HCT116 (cell line): ENCODE results near the gene CACNA2D3. TPM values are rescaled to one million over a fixed set of nuclear protein-coding genes. Genes with fewer than 3 reads are reported as not detected.

Experiments used
- ATAC-seq: fragments of 200-7000 bp; cut with Tn5 transposase; 2 replicates; pipeline ENCODE4 v1.9.1; 2020; ENCODE audit warnings: mild to moderate bottlenecking, moderate library complexity
- BruUV-seq: library from RNA; stranded (reverse); fragments of 400-500 nt; replicated peaks from 2 replicates; lab custom pipeline; 2021; lab: Mats Ljungman, UMichigan
- CTCF ChIA-PET: fragments of 300-600 bp; sonication (Branson Sonifier 250); formaldehyde crosslinking; loops from one replicate; lab custom pipeline; 2021; ENCODE audit warnings: antibody characterized with exemption; lab: Charles Lee
- POLR2A ChIA-PET: fragments of 300-600, 350-600 bp; sonication (Branson Sonifier 250); formaldehyde crosslinking; loops from one replicate; lab custom pipeline; 2021; ENCODE audit warnings: antibody characterized with exemption; lab: Charles Lee
- RAD21 ChIA-PET, 2 experiments: fragments of 300-600 bp; sonication (Branson Sonifier 250); formaldehyde crosslinking; loops; one replicate each; lab custom pipeline; 2023; ENCODE audit warnings: low total read pairs in 2 of 2; ENCODE audit not compliant: uncharacterized antibody in 2 of 2, unreplicated experiment in 2 of 2, low non-redundant PET in 1 of 2; lab: Charles Lee
- DNase-seq: peaks from one replicate; pipeline ENCODE4 v3.0.0-alpha.2; 2010; ENCODE audit warnings: low read depth, low spot score
- H2AFZ ChIP-seq: fragments of 200-600 bp; shearing (Covaris generic), sonication (generic); 2 replicates; pipeline ENCODE4 v1.6.1; 2017; ENCODE audit warnings: low read depth, mixed run types, mixed read lengths, antibody characterized with exemption, low read length; ENCODE audit not compliant: poor library complexity, severe bottlenecking
- H3K27ac ChIP-seq: 2 replicates; pipeline ENCODE4 v1.5.1; 2012; ENCODE audit warnings: low read depth, low read length
- H3K27me3 ChIP-seq: fragments of 200-600 bp; sonication (generic); 2 replicates; pipeline ENCODE4 v1.6.1; 2016; ENCODE audit warnings: mixed run types, low read length, mixed read lengths; ENCODE audit not compliant: insufficient read depth
- H3K36me3 ChIP-seq, 2 experiments: fragments of 200-500 bp in 1 of 2; fragments of 200-600 bp in 1 of 2; sonication (Bioruptor generic) in 1 of 2; sonication (generic) in 1 of 2; 2 replicates each; pipeline versions ENCODE4 v1.5.1 to v1.6.1; 2014 to 2016; ENCODE audit warnings: low read length in 2 of 2, inconsistent platforms in 1 of 2, mixed read lengths in 1 of 2, mixed run types in 1 of 2; ENCODE audit not compliant: insufficient read depth in 2 of 2, control insufficient read depth in 1 of 2
- H3K4me1 ChIP-seq, 2 experiments: fragments of 200-600 bp in 1 of 2; sonication (generic) in 1 of 2; 2 replicates each; pipeline versions ENCODE4 v1.5.1 to v1.6.1; 2012 to 2017; ENCODE audit warnings: low read length in 2 of 2, inconsistent platforms in 1 of 2, mild to moderate bottlenecking in 1 of 2, mixed read lengths in 1 of 2, mixed run types in 1 of 2, moderate library complexity in 1 of 2; ENCODE audit not compliant: insufficient read depth in 2 of 2, control insufficient read depth in 1 of 2
- H3K4me2 ChIP-seq: fragments of 200-600 bp; sonication (generic); 2 replicates; pipeline ENCODE4 v1.6.1; 2017; ENCODE audit warnings: mixed run types, low read length, mixed read lengths
- H3K4me3 ChIP-seq, 2 experiments: fragments of 200-600 bp in 1 of 2; sonication (generic) in 1 of 2; replicated peaks in 1 of 2; 2 replicates each; pipeline ENCODE4 v1.5.1; 2011 to 2016; ENCODE audit warnings: low read length in 2 of 2, control low read depth in 1 of 2, low read depth in 1 of 2, mild to moderate bottlenecking in 1 of 2, mixed read lengths in 1 of 2, mixed run types in 1 of 2
- H3K79me2 ChIP-seq: fragments of 200-600 bp; sonication (generic); 2 replicates; pipeline ENCODE4 v1.6.1; 2017; ENCODE audit warnings: mild to moderate bottlenecking, mixed run types, low read length, moderate library complexity, mixed read lengths; ENCODE audit not compliant: insufficient read depth
- H3K9ac ChIP-seq: fragments of 200-600 bp; sonication (generic); 2 replicates; pipeline ENCODE4 v1.6.1; 2016; ENCODE audit warnings: low read length, mixed read lengths
- H3K9me2 ChIP-seq: fragments of 200-600 bp; sonication (generic), shearing (Covaris generic); 2 replicates; pipeline ENCODE4 v1.6.1; 2017; ENCODE audit warnings: mixed run types, mild to moderate bottlenecking, moderate library complexity; ENCODE audit not compliant: insufficient read depth
- H3K9me3 ChIP-seq, 2 experiments: fragments of 200-500 bp in 1 of 2; fragments of 200-600 bp in 1 of 2; sonication (Bioruptor generic) in 1 of 2; sonication (generic) in 1 of 2; 2 replicates each; pipeline ENCODE4 v1.6.1; 2014 to 2017; ENCODE audit warnings: low read length in 2 of 2, mixed read lengths in 2 of 2, inconsistent platforms in 1 of 2, low read depth in 1 of 2, mild to moderate bottlenecking in 1 of 2, mixed run types in 1 of 2, moderate library complexity in 1 of 2; ENCODE audit not compliant: control insufficient read depth in 1 of 2, insufficient read depth in 1 of 2
- H4K20me1 ChIP-seq: fragments of 200-600 bp; sonication (generic), shearing (Covaris generic); 2 replicates; pipeline ENCODE4 v1.6.1; 2017; ENCODE audit warnings: mixed run types, mild to moderate bottlenecking, moderate library complexity; ENCODE audit not compliant: insufficient read depth
- CBX3 ChIP-seq: IDR thresholded peaks from 2 replicates; pipeline ENCODE4 v1.6.1; 2012; ENCODE audit warnings: low read depth
- CEBPB ChIP-seq: IDR thresholded peaks from 2 replicates; pipeline ENCODE4 v1.6.1; 2012; ENCODE audit warnings: low read depth
- EGR1 ChIP-seq: IDR thresholded peaks from 2 replicates; pipeline ENCODE4 v1.6.1; 2012; ENCODE audit warnings: low read depth
- JUND ChIP-seq: IDR thresholded peaks from 2 replicates; pipeline ENCODE4 v1.6.1; 2012
- MAX ChIP-seq: IDR thresholded peaks from 2 replicates; pipeline ENCODE4 v1.6.1; 2012
- POLR2AphosphoS5 ChIP-seq: IDR thresholded peaks from 2 replicates; pipeline ENCODE4 v1.6.1; 2011; ENCODE audit warnings: mild to moderate bottlenecking, low read depth, low read length, moderate library complexity
- REST ChIP-seq: IDR thresholded peaks from 2 replicates; pipeline ENCODE4 v1.6.1; 2012; ENCODE audit warnings: low read depth
- ZBTB33 ChIP-seq: IDR thresholded peaks from 2 replicates; pipeline ENCODE4 v1.6.1; 2011; ENCODE audit warnings: mild to moderate bottlenecking, low read length, moderate library complexity; ENCODE audit not compliant: insufficient replicate concordance; ENCODE audit errors: extremely low read depth
- ZFX ChIP-seq: fragments of 450-650 bp; IDR thresholded peaks from 2 replicates; pipeline ENCODE4 v1.6.1; 2017
- intact Hi-C: fragments of 100-400 bp; cut with micrococcal nuclease; formaldehyde crosslinking; loops from 2 replicates; pipeline ENCODE4 v1.10.0; 2022
- total RNA-seq: library from RNA; stranded (reverse); gene quantifications from one replicate; pipeline ENCODE4 v1.2.1, GENCODE V29; 2021; ENCODE audit not compliant: unreplicated experiment

Gene CACNA2D3
- total RNA-seq, 1 experiment from 2014 or later: 0.20 TPM

- no peak for DNase-seq
- H4K20me1 ChIP-seq: no peaks in the 10 kb centered on the region
- no peaks in the 10 kb centered on the region for H3K27me3 ChIP-seq
- ATAC-seq: no peak
- POLR2A ChIA-PET: no interaction called here
- no peaks in the 10 kb centered on the region for H3K9me2 ChIP-seq
- no peak overlapping the region for H3K27ac ChIP-seq
- peaks cover 0 to 3% of the 10 kb centered on the region in 2 experiments; a peak in 2 of 4 replicates for H3K9me3 ChIP-seq
- CTCF ChIA-PET: no interaction called here
- H3K79me2 ChIP-seq: no peaks in the 10 kb centered on the region
- H3K36me3 ChIP-seq: no peaks in the 10 kb centered on the region
- no TSS peak for BruUV-seq
- TF ChIP-seq ZBTB33: no peak
- no peak for TF ChIP-seq CBX3
- no peak for TF ChIP-seq POLR2AphosphoS5
- no peak for TF ChIP-seq JUND
- no peak for TF ChIP-seq REST
- no peak for TF ChIP-seq MAX
- no peak for TF ChIP-seq CEBPB
- TF ChIP-seq ZFX: no peak
- no peak for TF ChIP-seq EGR1
- no peak overlapping the region for H3K9ac ChIP-seq
- no peaks in the 10 kb centered on the region for H3K4me1 ChIP-seq
- H3K4me2 ChIP-seq: no peak overlapping the region
- intact Hi-C loops: no loop called here
- no peak overlapping the region for H3K4me3 ChIP-seq
- no peak overlapping the region for H2AFZ ChIP-seq
- RAD21 ChIA-PET: no interaction called here
These were observed 451.5 kb downstream of the CACNA2D3 start for GRCh38 chr3:54573858-54574257.
